IMR-90 (cell line): ENCODE data around the gene PRAME. TPM values are rescaled to one million over a fixed set of nuclear protein-coding genes. Genes with fewer than 3 reads are reported as not detected.

ENCODE experiments used
- ATAC-seq: fragments of 200-7000 bp; cut with Tn5 transposase; 2 replicates; pipeline ENCODE4 v1.9.1; 2020; ENCODE audit warnings: low read depth, mild to moderate bottlenecking, moderate library complexity
- BruUV-seq: library from RNA; stranded (reverse); fragments of 400-500 nt; replicated peaks from 2 replicates; lab custom pipeline; 2021; lab: Mats Ljungman, UMichigan
- CTCF ChIA-PET: fragments of 300-600 bp; formaldehyde crosslinking; extraction: SDS; loops from one replicate; lab custom pipeline; 2021; ENCODE audit warnings: antibody characterized with exemption; lab: Yijun Ruan, JAX
- POLR2A ChIA-PET: fragments of 300-600 bp; sonication (Branson Sonifier 250); formaldehyde crosslinking; loops from one replicate; lab custom pipeline; 2022; ENCODE audit warnings: antibody characterized with exemption; ENCODE audit not compliant: unreplicated experiment; lab: Charles Lee
- DNase-seq: peaks from one replicate; pipeline ENCODE4 v3.0.0; 2013
- H2AFZ ChIP-seq: replicated peaks from 2 replicates; pipeline ENCODE3; 2013; ENCODE audit warnings: low read length, mild to moderate bottlenecking; ENCODE audit not compliant: poor library complexity
- H2AK5ac ChIP-seq: 2 replicates; pipeline ENCODE4 v1.6.1; 2013; ENCODE audit warnings: low read depth, low read length, inconsistent platforms
- H2AK9ac ChIP-seq: replicated peaks from 2 replicates; pipeline ENCODE3; 2013; ENCODE audit warnings: mild to moderate bottlenecking, low read depth, low read length, moderate library complexity; ENCODE audit not compliant: poor library complexity
- H2BK120ac ChIP-seq: 2 replicates; pipeline ENCODE4 v1.6.1; 2013; ENCODE audit warnings: low read depth, low read length, inconsistent platforms
- H2BK15ac ChIP-seq: 3 replicates; pipeline ENCODE4 v1.6.1; 2013; ENCODE audit warnings: low read depth, low read length, inconsistent platforms
- H2BK20ac ChIP-seq: 2 replicates; pipeline ENCODE4 v1.6.1; 2013; ENCODE audit warnings: low read depth, mild to moderate bottlenecking, inconsistent platforms, low read length, moderate library complexity
- H2BK5ac ChIP-seq: 2 replicates; pipeline ENCODE4 v1.6.1; 2013; ENCODE audit warnings: mild to moderate bottlenecking, low read depth, low read length, inconsistent platforms; ENCODE audit not compliant: poor library complexity, severe bottlenecking
- H3K14ac ChIP-seq: replicated peaks from 2 replicates; pipeline ENCODE4 v1.6.1; 2013; ENCODE audit warnings: low read depth, low read length, inconsistent platforms
- H3K18ac ChIP-seq: 2 replicates; pipeline ENCODE4 v1.6.1; 2013; ENCODE audit warnings: low read depth, low read length, control low read depth
- H3K23ac ChIP-seq: 2 replicates; pipeline ENCODE4 v1.6.1; 2013; ENCODE audit warnings: low read depth, low read length, inconsistent platforms
- H3K27ac ChIP-seq: 2 replicates; pipeline ENCODE4 v1.5.1; 2013; ENCODE audit warnings: mild to moderate bottlenecking, control low read depth, low read length; ENCODE audit not compliant: insufficient read depth
- H3K27me3 ChIP-seq: 2 replicates; pipeline ENCODE4 v1.6.1; 2013; ENCODE audit warnings: low read length; ENCODE audit not compliant: control insufficient read depth, insufficient read depth
- H3K36me3 ChIP-seq: 2 replicates; pipeline ENCODE4 v1.6.1; 2013; ENCODE audit warnings: low read length, mixed read lengths; ENCODE audit not compliant: control insufficient read depth, insufficient read depth
- H3K4ac ChIP-seq: 2 replicates; pipeline ENCODE4 v1.6.1; 2013; ENCODE audit warnings: low read depth, low read length, inconsistent platforms
- H3K4me1 ChIP-seq: 2 replicates; pipeline ENCODE4 v1.6.1; 2013; ENCODE audit warnings: low read length, mixed read lengths; ENCODE audit not compliant: control insufficient read depth, insufficient read depth
- H3K4me2 ChIP-seq: 2 replicates; pipeline ENCODE4 v1.6.1; 2013; ENCODE audit warnings: low read depth, mild to moderate bottlenecking, control low read depth, low read length, moderate library complexity
- H3K4me3 ChIP-seq: 2 replicates; pipeline ENCODE4 v1.5.1; 2013; ENCODE audit warnings: low read depth, mild to moderate bottlenecking, control low read depth, low read length, moderate library complexity; ENCODE audit not compliant: insufficient read depth
- H3K56ac ChIP-seq: 2 replicates; pipeline ENCODE4 v1.6.1; 2013; ENCODE audit warnings: low read length, inconsistent platforms; ENCODE audit not compliant: insufficient read depth; ENCODE audit errors: extremely low read depth
- H3K79me1 ChIP-seq, 2 experiments: 2 replicates each; pipeline ENCODE4 v1.6.1; 2013; ENCODE audit warnings: low read length in 2 of 2, inconsistent platforms in 1 of 2, low read depth in 1 of 2
- H3K9ac ChIP-seq: 2 replicates; pipeline ENCODE4 v1.6.1; 2013; ENCODE audit warnings: low read depth, low read length, control low read depth
- H3K9me1 ChIP-seq: 2 replicates; pipeline ENCODE4 v1.6.1; 2013; ENCODE audit warnings: low read length, inconsistent platforms; ENCODE audit not compliant: insufficient read depth
- H3K9me3 ChIP-seq: 2 replicates; pipeline ENCODE4 v1.6.1; 2013; ENCODE audit warnings: low read length; ENCODE audit not compliant: control insufficient read depth, insufficient read depth
- H4K20me1 ChIP-seq: 2 replicates; pipeline ENCODE4 v1.6.1; 2013; ENCODE audit warnings: low read length, inconsistent platforms; ENCODE audit not compliant: insufficient read depth
- H4K5ac ChIP-seq: 2 replicates; pipeline ENCODE4 v1.6.1; 2013; ENCODE audit warnings: mild to moderate bottlenecking, low read depth, low read length, control low read depth
- H4K8ac ChIP-seq, 2 experiments: 2 replicates each; pipeline ENCODE4 v1.6.1; 2013; ENCODE audit warnings: low read depth in 2 of 2, low read length in 2 of 2, control low read depth in 1 of 2, inconsistent platforms in 1 of 2
- H4K91ac ChIP-seq: 2 replicates; pipeline ENCODE4 v1.6.1; 2013; ENCODE audit warnings: low read depth, low read length, inconsistent platforms; ENCODE audit not compliant: insufficient read depth
- BHLHE40 ChIP-seq: fragments of 150-350 bp; IDR thresholded peaks from 2 replicates; pipeline ENCODE4 v1.6.1; 2016; ENCODE audit warnings: mild to moderate bottlenecking, low read depth, low read length
- CHD1 ChIP-seq: IDR thresholded peaks from 2 replicates; pipeline ENCODE4 v1.6.1; 2012; ENCODE audit warnings: low read depth, low read length, improper control_type of control experiment
- ELK1 ChIP-seq: fragments of 150-350 bp; IDR thresholded peaks from 2 replicates; pipeline ENCODE4 v1.6.1; 2016; ENCODE audit warnings: low read depth, mild to moderate bottlenecking, low read length, moderate library complexity, borderline replicate concordance
- MAFK ChIP-seq: IDR thresholded peaks from 2 replicates; pipeline ENCODE4 v1.6.1; 2012; ENCODE audit warnings: low read depth, low read length, improper control_type of control experiment
- MAZ ChIP-seq: IDR thresholded peaks from 2 replicates; pipeline ENCODE4 v1.6.1; 2012; ENCODE audit warnings: low read depth, mild to moderate bottlenecking, low read length, improper control_type of control experiment, moderate library complexity, borderline replicate concordance
- NFE2L2 ChIP-seq: fragments of 150-350 bp; IDR thresholded peaks from 2 replicates; pipeline ENCODE4 v1.6.1; 2016; ENCODE audit warnings: low read depth, mild to moderate bottlenecking, low read length
- POLR2A ChIP-seq: IDR thresholded peaks from 2 replicates; pipeline ENCODE4 v1.6.1; 2012; ENCODE audit warnings: mild to moderate bottlenecking, low read depth, low read length
- RAD21 ChIP-seq: IDR thresholded peaks from 2 replicates; pipeline ENCODE4 v1.6.1; 2012; ENCODE audit warnings: low read length, improper control_type of control experiment
- RCOR1 ChIP-seq: IDR thresholded peaks from 2 replicates; pipeline ENCODE4 v1.6.1; 2012; ENCODE audit warnings: mild to moderate bottlenecking, low read length, improper control_type of control experiment; ENCODE audit not compliant: insufficient replicate concordance
- SMC3 ChIP-seq: fragments of 150-350 bp; IDR thresholded peaks from 2 replicates; pipeline ENCODE4 v1.6.1; 2016; ENCODE audit warnings: low read depth, mild to moderate bottlenecking, antibody characterized with exemption, low read length, moderate library complexity
- USF2 ChIP-seq: fragments of 150-350 bp; IDR thresholded peaks from 2 replicates; pipeline ENCODE4 v1.6.1; 2017; ENCODE audit warnings: mild to moderate bottlenecking, antibody characterized with exemption, low read length, low read depth
- WGBS, 2 experiments: methylation state at CpG; one replicate each; pipeline versions ENCODE4 v1.1.5 to v1.1.7; 2013; ENCODE audit warnings: missing lambda C conversion rate in 2 of 2; ENCODE audit not compliant: insufficient read length in 1 of 2; ENCODE audit errors: extremely low coverage in 2 of 2; 5-methylcytosine and 5-hydroxymethylcytosine counted together
- dilution Hi-C: fragments of 300-500 bp; cut with HindIII; formaldehyde crosslinking; loops from one replicate; pipeline ENCODE4 v1.14.3; 2018; ENCODE audit warnings: low sequenced_read_pairs; ENCODE audit not compliant: unreplicated experiment
- in situ Hi-C: fragments of 300-500 bp; cut with MboI; formaldehyde crosslinking; loops from 3 replicates; pipeline ENCODE4 v1.14.3; 2019; ENCODE audit warnings: low sequenced_read_pairs, inconsistent platforms, mixed read lengths
- intact Hi-C: fragments of 100-400 bp; cut with micrococcal nuclease; formaldehyde crosslinking; loops from 2 replicates; pipeline ENCODE4 v1.10.0; 2022
- polyA plus RNA-seq, 3 experiments: library from polyadenylated mRNA; depleted of rRNA; stranded (reverse); fragments of >200 nt; gene quantifications; 2 replicates each; pipeline ENCODE4 v1.2.3, GENCODE V29; 2012; ENCODE audit warnings: low replicate concordance in 1 of 3
- total RNA-seq: library from RNA; depleted of rRNA; stranded (reverse); fragments of >200 nt; gene quantifications from 2 replicates; pipeline ENCODE4 v1.2.3, GENCODE V29; 2012

The PRAME gene
- total and polyA plus RNA-seq, 2 of the 4 experiments (the other 2 are of a cell fraction) = not detected

DNA sequence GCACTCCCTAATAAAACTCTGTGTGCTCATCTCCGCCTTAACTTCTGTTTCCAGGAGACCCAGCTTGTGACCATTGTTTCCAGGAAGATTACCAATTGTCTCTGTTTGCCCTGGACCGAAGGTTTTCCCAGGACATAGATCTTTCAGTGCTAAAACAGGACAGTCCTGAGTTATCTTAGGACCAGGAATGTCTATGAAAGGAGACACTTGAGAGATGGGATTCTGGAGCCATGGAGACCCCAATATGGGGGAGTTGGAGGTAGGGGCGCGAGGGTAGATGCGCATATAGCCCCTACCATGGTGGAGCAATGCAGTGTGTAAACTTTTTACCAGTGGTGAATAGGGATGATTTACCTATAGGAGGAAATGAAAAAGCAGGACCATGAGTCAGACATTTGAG, 10.2 kb upstream of the PRAME start:
- H3K4ac ChIP-seq = no peak overlapping the region
- H2AFZ ChIP-seq = no peak overlapping the region
- H3K27ac ChIP-seq = no peak overlapping the region
- H3K9me1 ChIP-seq = no peaks in the 10 kb centered on the region
- no peak overlapping the region for H3K14ac ChIP-seq
- H2AK9ac ChIP-seq = no peak overlapping the region
- TF ChIP-seq MAZ (no peak), RAD21 (no peak), USF2 (no peak), SMC3 (no peak), MAFK (no peak), NFE2L2 (no peak), CHD1 (no peak), BHLHE40 (no peak), ELK1 (no peak), POLR2A (no peak), RCOR1 (no peak)
- H3K79me1 ChIP-seq = no peaks in the 10 kb centered on the region
- H3K56ac ChIP-seq = no peak overlapping the region
- ATAC-seq (no peak), DNase-seq (no peak)
- H3K23ac ChIP-seq = no peak overlapping the region
- H3K9ac ChIP-seq = no peak overlapping the region
- peaks cover 13% of the 10 kb centered on the region for H3K27me3 ChIP-seq
- no peak overlapping the region for H2AK5ac ChIP-seq
- H4K91ac ChIP-seq = no peak overlapping the region
- H3K36me3 ChIP-seq = no peaks in the 10 kb centered on the region
- intact Hi-C loops (loop anchor here (5.0 kb wide), 1 partner anchor 57 kb away; no protein-coding TSS in a partner anchor), dilution Hi-C loops (no loop called here), in situ Hi-C loops (no loop called here)
- no peak overlapping the region for H2BK15ac ChIP-seq
- POLR2A ChIA-PET = no interaction called here
- WGBS, 2 experiments = no CpG with 5 or more reads among the region's 5 CpGs
- H4K5ac ChIP-seq = no peak overlapping the region
- H2BK120ac ChIP-seq = no peak overlapping the region
- H3K4me3 ChIP-seq = no peak overlapping the region
- no peak overlapping the region for H2BK5ac ChIP-seq
- no peaks in the 10 kb centered on the region for H3K9me3 ChIP-seq
- H2BK20ac ChIP-seq = no peak overlapping the region
- no peak overlapping the region for H3K18ac ChIP-seq
- H4K20me1 ChIP-seq = no peaks in the 10 kb centered on the region
- BruUV-seq = no TSS peak
- CTCF ChIA-PET = interaction anchor here (0.7 kb wide), 1 partner anchor 15 kb away, joined by 4 read pairs; no protein-coding TSS in a partner anchor
- no peak overlapping the region for H3K4me2 ChIP-seq
- H4K8ac ChIP-seq = no peak overlapping the region
- no peaks in the 10 kb centered on the region for H3K4me1 ChIP-seq
